Measurements from ENCODE around the gene ALDH1L1.

GRCh38 chr3:126153695-126154360, 26.6 kb downstream of the ALDH1L1 start:
- TF ChIP-seq, protein P1, sequence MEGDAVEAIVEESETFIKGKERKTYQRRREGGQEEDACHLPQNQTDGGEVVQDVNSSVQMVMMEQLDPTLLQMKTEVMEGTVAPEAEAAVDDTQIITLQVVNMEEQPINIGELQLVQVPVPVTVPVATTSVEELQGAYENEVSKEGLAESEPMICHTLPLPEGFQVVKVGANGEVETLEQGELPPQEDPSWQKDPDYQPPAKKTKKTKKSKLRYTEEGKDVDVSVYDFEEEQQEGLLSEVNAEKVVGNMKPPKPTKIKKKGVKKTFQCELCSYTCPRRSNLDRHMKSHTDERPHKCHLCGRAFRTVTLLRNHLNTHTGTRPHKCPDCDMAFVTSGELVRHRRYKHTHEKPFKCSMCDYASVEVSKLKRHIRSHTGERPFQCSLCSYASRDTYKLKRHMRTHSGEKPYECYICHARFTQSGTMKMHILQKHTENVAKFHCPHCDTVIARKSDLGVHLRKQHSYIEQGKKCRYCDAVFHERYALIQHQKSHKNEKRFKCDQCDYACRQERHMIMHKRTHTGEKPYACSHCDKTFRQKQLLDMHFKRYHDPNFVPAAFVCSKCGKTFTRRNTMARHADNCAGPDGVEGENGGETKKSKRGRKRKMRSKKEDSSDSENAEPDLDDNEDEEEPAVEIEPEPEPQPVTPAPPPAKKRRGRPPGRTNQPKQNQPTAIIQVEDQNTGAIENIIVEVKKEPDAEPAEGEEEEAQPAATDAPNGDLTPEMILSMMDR (IDR thresholded peaks at IDR 0.05; ENCODE audit: control extremely low read depth in 1 of 3, insufficient read depth in 1 of 3, low read depth in 1 of 3, low read length in 3 of 3): no peak
- TF ChIP-seq RBBP5 (IDR thresholded peaks at IDR 0.05; ENCODE audit: borderline replicate concordance, low read depth, low read length) (no peak), PHF8 (conservative IDR thresholded peaks at IDR 0.05; ENCODE audit: low read depth, low read length) (no peak), POLR2A (IDR thresholded peaks at IDR 0.05; ENCODE audit: control extremely low read depth in 1 of 2, low read depth in 2 of 2, low read length in 2 of 2) (no peak), CHD1 (IDR thresholded peaks at IDR 0.05; ENCODE audit: low read depth, low read length) (no peak), RAD21 (IDR thresholded peaks at IDR 0.05 in 1 of 2, conservative IDR thresholded peaks at IDR 0.05 in 1 of 2; ENCODE audit: low read depth in 2 of 2, low read length in 2 of 2) (no peak), EZH2 (IDR thresholded peaks at IDR 0.05; ENCODE audit: low read depth, low read length, severe bottlenecking) (no peak), TAF1 (IDR thresholded peaks at IDR 0.05; ENCODE audit: low read depth, low read length) (no peak), SP1 (IDR thresholded peaks at IDR 0.05; ENCODE audit: low read depth, low read length) (no peak), CEBPB (IDR thresholded peaks at IDR 0.05; ENCODE audit: low read depth, low read length) (no peak), SP4 (IDR thresholded peaks at IDR 0.05; ENCODE audit: low read length) (no peak), POLR2AphosphoS5 (IDR thresholded peaks at IDR 0.05; ENCODE audit: low read depth, low read length) (no peak)
- TF ChIP-seq, protein P2, sequence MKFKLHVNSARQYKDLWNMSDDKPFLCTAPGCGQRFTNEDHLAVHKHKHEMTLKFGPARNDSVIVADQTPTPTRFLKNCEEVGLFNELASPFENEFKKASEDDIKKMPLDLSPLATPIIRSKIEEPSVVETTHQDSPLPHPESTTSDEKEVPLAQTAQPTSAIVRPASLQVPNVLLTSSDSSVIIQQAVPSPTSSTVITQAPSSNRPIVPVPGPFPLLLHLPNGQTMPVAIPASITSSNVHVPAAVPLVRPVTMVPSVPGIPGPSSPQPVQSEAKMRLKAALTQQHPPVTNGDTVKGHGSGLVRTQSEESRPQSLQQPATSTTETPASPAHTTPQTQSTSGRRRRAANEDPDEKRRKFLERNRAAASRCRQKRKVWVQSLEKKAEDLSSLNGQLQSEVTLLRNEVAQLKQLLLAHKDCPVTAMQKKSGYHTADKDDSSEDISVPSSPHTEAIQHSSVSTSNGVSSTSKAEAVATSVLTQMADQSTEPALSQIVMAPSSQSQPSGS (IDR thresholded peaks at IDR 0.05; ENCODE audit: low read length): no peak
